HepG2 (cell line): ENCODE results near the gene SQSTM1. TPM values are rescaled to one million over a fixed set of nuclear protein-coding genes. Genes with fewer than 3 reads are reported as not detected.

ENCODE experiments used
- CBX5 ChIP-seq: sonication (generic); formaldehyde crosslinking; IDR thresholded peaks from 2 replicates; pipeline ENCODE4 v1.4.0; 2020; ENCODE audit warnings: missing genetic modification reagents, borderline replicate concordance
- CENPX ChIP-seq: sonication (generic); formaldehyde crosslinking; IDR thresholded peaks from 2 replicates; pipeline ENCODE4 v1.9.0; 2021; ENCODE audit warnings: mild to moderate bottlenecking, missing genetic modification reagents, moderate library complexity
- CREB3 ChIP-seq: sonication (generic); formaldehyde crosslinking; IDR thresholded peaks from 2 replicates; pipeline ENCODE4 v1.5.0; 2020; ENCODE audit warnings: missing genetic modification reagents
- HIVEP1 ChIP-seq: sonication (generic); formaldehyde crosslinking; IDR thresholded peaks from 2 replicates; pipeline ENCODE4 v1.4.0; 2020; ENCODE audit warnings: mild to moderate bottlenecking, missing genetic modification reagents
- HNF1B ChIP-seq: sonication (generic); formaldehyde crosslinking; IDR thresholded peaks from 2 replicates; pipeline ENCODE4 v1.5.1; 2020; ENCODE audit warnings: mild to moderate bottlenecking, moderate library complexity, missing genetic modification reagents
- HOXD1 ChIP-seq: sonication (generic); formaldehyde crosslinking; IDR thresholded peaks from 2 replicates; pipeline ENCODE4 v1.5.0; 2020; ENCODE audit warnings: missing genetic modification reagents
- KDM3A ChIP-seq: IDR thresholded peaks from 2 replicates; pipeline ENCODE4 v1.6.1; 2018; ENCODE audit warnings: low read depth, missing compliant biosample characterization
- MAFK ChIP-seq, 2 experiments: IDR thresholded peaks in 1 of 2; conservative IDR thresholded peaks in 1 of 2; 2 replicates each; pipeline ENCODE4 v1.6.1; 2011; ENCODE audit warnings: improper control_type of control experiment in 2 of 2, low read length in 2 of 2
- MXD1 ChIP-seq: sonication (generic); formaldehyde crosslinking; IDR thresholded peaks from 2 replicates; pipeline ENCODE4 v1.4.0; 2020; ENCODE audit warnings: mild to moderate bottlenecking, missing genetic modification reagents
- MXD4 ChIP-seq: IDR thresholded peaks from 2 replicates; pipeline ENCODE4 v1.6.1; 2016; ENCODE audit warnings: mild to moderate bottlenecking, missing biosample characterization, missing genetic modification reagents
- NFYC ChIP-seq: IDR thresholded peaks from 2 replicates; pipeline ENCODE4 v1.6.1; 2016; ENCODE audit warnings: missing genetic modification reagents, missing compliant biosample characterization
- ONECUT2 ChIP-seq: sonication (generic); formaldehyde crosslinking; IDR thresholded peaks from 2 replicates; pipeline ENCODE4 v1.4.0; 2020; ENCODE audit warnings: missing genetic modification reagents
- SNAPC2 ChIP-seq: sonication (generic); formaldehyde crosslinking; IDR thresholded peaks from 2 replicates; pipeline ENCODE4 v1.8.1; 2022; ENCODE audit warnings: mild to moderate bottlenecking, missing genetic modification reagents
- SOX5 ChIP-seq: IDR thresholded peaks from 2 replicates; pipeline ENCODE4 v1.6.1; 2016; ENCODE audit warnings: borderline replicate concordance
- SUZ12 ChIP-seq: fragments of 150-350 bp; IDR thresholded peaks from 2 replicates; pipeline ENCODE4 v1.6.1; 2014; ENCODE audit warnings: low read depth, low read length
- TARDBP ChIP-seq: sonication (generic); formaldehyde crosslinking; IDR thresholded peaks from 2 replicates; pipeline ENCODE4 v1.8.0; 2022; ENCODE audit warnings: mild to moderate bottlenecking, missing genetic modification reagents
- ZKSCAN1 ChIP-seq: fragments of 150-350 bp; IDR thresholded peaks from 2 replicates; pipeline ENCODE4 v1.6.1; 2014; ENCODE audit warnings: low read length
- ZNF224 ChIP-seq: sonication (generic); formaldehyde crosslinking; IDR thresholded peaks from 2 replicates; pipeline ENCODE4 v1.5.0; 2020; ENCODE audit warnings: mild to moderate bottlenecking, missing genetic modification reagents
- ZNF256 ChIP-seq: sonication (generic); formaldehyde crosslinking; conservative IDR thresholded peaks from 2 replicates; pipeline ENCODE4 v1.4.0; 2020; ENCODE audit warnings: missing genetic modification reagents
- ZNF446 ChIP-seq: sonication (generic); formaldehyde crosslinking; IDR thresholded peaks from 2 replicates; pipeline ENCODE4 v1.5.0; 2020; ENCODE audit warnings: mild to moderate bottlenecking, missing genetic modification reagents
- ZNF451 ChIP-seq: sonication (generic); formaldehyde crosslinking; IDR thresholded peaks from 2 replicates; pipeline ENCODE4 v1.5.0; 2020; ENCODE audit warnings: mild to moderate bottlenecking, missing genetic modification reagents
- ZNF547 ChIP-seq: sonication (generic); formaldehyde crosslinking; IDR thresholded peaks from 2 replicates; pipeline ENCODE4 v1.5.1; 2020; ENCODE audit warnings: mild to moderate bottlenecking, missing genetic modification reagents
- ZNF557 ChIP-seq: sonication (generic); formaldehyde crosslinking; IDR thresholded peaks from 2 replicates; pipeline ENCODE4 v1.4.0; 2020; ENCODE audit warnings: missing genetic modification reagents
- ZNF619 ChIP-seq: sonication (generic); formaldehyde crosslinking; IDR thresholded peaks from 2 replicates; pipeline ENCODE4 v1.4.0; 2020; ENCODE audit warnings: mild to moderate bottlenecking, missing genetic modification reagents
- ZNF670 ChIP-seq: sonication (generic); formaldehyde crosslinking; IDR thresholded peaks from 2 replicates; pipeline ENCODE4 v1.8.0; 2022; ENCODE audit warnings: mild to moderate bottlenecking, missing genetic modification reagents, borderline replicate concordance
- polyA plus RNA-seq, 8 experiments: library from polyadenylated mRNA; depleted of rRNA in 3 of 8; stranded (reverse) in 7 of 8; unstranded in 1 of 8; fragments of >200 nt; fragmentation: Illumina TruSeq in 4 of 8; extraction: Trizol in 4 of 8; gene quantifications; 2 replicates each; pipeline versions ENCODE4 v1.2.1 to v1.2.3, GENCODE V29; 2011 to 2016; ENCODE audit warnings: low read depth in 4 of 8, missing spikeins in 1 of 8, mixed read lengths in 1 of 8; ENCODE audit not compliant: insufficient read depth in 1 of 8
- total RNA-seq, 5 experiments: library from RNA; depleted of rRNA; stranded (reverse); fragments of >200 nt; fragmentation: Illumina TruSeq; extraction: Trizol; gene quantifications; 2 replicates each; pipeline ENCODE4 v1.2.3, GENCODE V29; 2016; ENCODE audit warnings: low read depth in 1 of 5
- TF ChIP-seq, protein P1 (sequence below): sonication (generic); formaldehyde crosslinking; IDR thresholded peaks from 2 replicates; pipeline ENCODE4 v1.4.0; 2020; ENCODE audit warnings: missing genetic modification reagents
- TF ChIP-seq, protein P2 (sequence below): sonication (generic); formaldehyde crosslinking; IDR thresholded peaks from 2 replicates; pipeline ENCODE4 v1.5.1; 2020; ENCODE audit warnings: missing genetic modification reagents, mild to moderate bottlenecking, borderline replicate concordance

SQSTM1 gene
- total and polyA plus RNA-seq, 2 of the 13 experiments (the other 11 are each of a cell fraction or from before 2014, with no cell fraction given), result 90.9 to 160 TPM

- peak; percentile 54; the same call in 1 of the 2 replicates for TF ChIP-seq HNF1B (CRISPR knock-in tag)
- TF ChIP-seq SUZ12, result no peak
- TF ChIP-seq, protein P1, sequence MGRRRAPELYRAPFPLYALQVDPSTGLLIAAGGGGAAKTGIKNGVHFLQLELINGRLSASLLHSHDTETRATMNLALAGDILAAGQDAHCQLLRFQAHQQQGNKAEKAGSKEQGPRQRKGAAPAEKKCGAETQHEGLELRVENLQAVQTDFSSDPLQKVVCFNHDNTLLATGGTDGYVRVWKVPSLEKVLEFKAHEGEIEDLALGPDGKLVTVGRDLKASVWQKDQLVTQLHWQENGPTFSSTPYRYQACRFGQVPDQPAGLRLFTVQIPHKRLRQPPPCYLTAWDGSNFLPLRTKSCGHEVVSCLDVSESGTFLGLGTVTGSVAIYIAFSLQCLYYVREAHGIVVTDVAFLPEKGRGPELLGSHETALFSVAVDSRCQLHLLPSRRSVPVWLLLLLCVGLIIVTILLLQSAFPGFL (CRISPR knock-in tag), result no peak
- no peak for TF ChIP-seq ZNF256 (CRISPR knock-in tag)
- TF ChIP-seq ZNF670 (CRISPR knock-in tag), result no peak
- TF ChIP-seq CENPX (CRISPR knock-in tag), result no peak
- no peak for TF ChIP-seq ZNF224 (CRISPR knock-in tag)
- TF ChIP-seq SNAPC2 (CRISPR knock-in tag), result no peak
- TF ChIP-seq CREB3 (CRISPR knock-in tag), result no peak
- TF ChIP-seq ZKSCAN1, result no peak
- no peak for TF ChIP-seq KDM3A (CRISPR knock-in tag)
- no peak for TF ChIP-seq HOXD1 (CRISPR knock-in tag)
- TF ChIP-seq ZNF451, result 0 out of 2 replicates have a peak, but pooled peaks have one; percentile 35
- no peak for TF ChIP-seq CBX5 (CRISPR knock-in tag)
- TF ChIP-seq, protein P2, sequence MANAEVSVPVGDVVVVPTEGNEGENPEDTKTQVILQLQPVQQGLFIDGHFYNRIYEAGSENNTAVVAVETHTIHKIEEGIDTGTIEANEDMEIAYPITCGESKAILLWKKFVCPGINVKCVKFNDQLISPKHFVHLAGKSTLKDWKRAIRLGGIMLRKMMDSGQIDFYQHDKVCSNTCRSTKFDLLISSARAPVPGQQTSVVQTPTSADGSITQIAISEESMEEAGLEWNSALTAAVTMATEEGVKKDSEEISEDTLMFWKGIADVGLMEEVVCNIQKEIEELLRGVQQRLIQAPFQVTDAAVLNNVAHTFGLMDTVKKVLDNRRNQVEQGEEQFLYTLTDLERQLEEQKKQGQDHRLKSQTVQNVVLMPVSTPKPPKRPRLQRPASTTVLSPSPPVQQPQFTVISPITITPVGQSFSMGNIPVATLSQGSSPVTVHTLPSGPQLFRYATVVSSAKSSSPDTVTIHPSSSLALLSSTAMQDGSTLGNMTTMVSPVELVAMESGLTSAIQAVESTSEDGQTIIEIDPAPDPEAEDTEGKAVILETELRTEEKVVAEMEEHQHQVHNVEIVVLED (CRISPR knock-in tag), result no peak
- 0 out of 2 replicates have a peak, but pooled peaks have one; percentile 15 for TF ChIP-seq ZNF446 (CRISPR knock-in tag)
- TF ChIP-seq NFYC (CRISPR knock-in tag), result no peak
- no peak for TF ChIP-seq ZNF547 (CRISPR knock-in tag)
- TF ChIP-seq TARDBP (CRISPR knock-in tag), result peak; percentile 54; the same call in 1 of the 2 replicates
- no peak for TF ChIP-seq MAFK (conservative IDR thresholded peaks at IDR 0.05 in 1 of 2, IDR thresholded peaks at IDR 0.05 in 1 of 2; ENCODE audit: low read length in 2 of 2)
- no peak for TF ChIP-seq SOX5
- TF ChIP-seq ZNF619 (CRISPR knock-in tag), result no peak
- 0 out of 2 replicates have a peak, but pooled peaks have one; percentile 27 for TF ChIP-seq MXD1 (CRISPR knock-in tag)
- TF ChIP-seq HIVEP1 (CRISPR knock-in tag), result peak; percentile 47; the same call in 1 of the 2 replicates
- no peak; the same call in 1 of the 2 replicates for TF ChIP-seq MXD4 (CRISPR knock-in tag)
- peak; percentile 7; the same call in 1 of the 2 replicates for TF ChIP-seq ONECUT2
- no peak for TF ChIP-seq ZNF557 (CRISPR knock-in tag)
Observed at GRCh38 chr5:179821298-179822058, 773 bp downstream of the SQSTM1 start (continued).
